GM13976 (cell line): Measurements from ENCODE around the gene C2orf76.

Experiments
- DNase-seq: peaks from one replicate; pipeline ENCODE4 v3.0.0; 2012; ENCODE audit warnings: low spot score
- in situ Hi-C: fragments of 300-500 bp; cut with MboI; formaldehyde crosslinking; loops from one replicate; pipeline ENCODE4 v1.12.0; 2022; ENCODE audit warnings: low sequenced_read_pairs, mixed read lengths, inconsistent platforms; ENCODE audit not compliant: unreplicated experiment
- TF ChIP-seq, protein P1 (sequence below): IDR thresholded peaks from 2 replicates; pipeline ENCODE4 v1.5.1; 2012; ENCODE audit warnings: borderline replicate concordance, mild to moderate bottlenecking; ENCODE audit not compliant: insufficient read depth; ENCODE audit errors: extremely low read depth, missing control alignments, control extremely low read depth

C2orf76 gene

DNA sequence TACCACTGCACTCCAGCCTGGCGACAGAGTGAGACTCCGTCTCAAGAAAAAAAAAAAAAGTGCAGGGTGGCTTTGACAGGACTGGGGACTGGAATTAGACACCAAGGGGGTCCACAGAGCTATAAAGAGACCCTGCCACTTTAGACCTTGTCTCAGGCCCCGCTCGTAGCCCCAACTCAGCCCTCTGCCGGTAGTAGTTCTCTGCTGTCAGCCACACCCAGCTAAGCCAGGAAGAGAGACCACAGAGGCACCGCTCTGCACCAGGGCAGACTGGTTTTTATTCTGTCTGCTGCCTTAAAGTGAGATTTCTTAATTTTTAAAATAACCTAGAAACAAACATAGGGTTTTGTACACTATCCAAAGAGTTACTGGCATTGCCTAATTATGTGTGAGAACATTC is 77.0 kb downstream of the C2orf76 start:
- TF ChIP-seq, protein P1, sequence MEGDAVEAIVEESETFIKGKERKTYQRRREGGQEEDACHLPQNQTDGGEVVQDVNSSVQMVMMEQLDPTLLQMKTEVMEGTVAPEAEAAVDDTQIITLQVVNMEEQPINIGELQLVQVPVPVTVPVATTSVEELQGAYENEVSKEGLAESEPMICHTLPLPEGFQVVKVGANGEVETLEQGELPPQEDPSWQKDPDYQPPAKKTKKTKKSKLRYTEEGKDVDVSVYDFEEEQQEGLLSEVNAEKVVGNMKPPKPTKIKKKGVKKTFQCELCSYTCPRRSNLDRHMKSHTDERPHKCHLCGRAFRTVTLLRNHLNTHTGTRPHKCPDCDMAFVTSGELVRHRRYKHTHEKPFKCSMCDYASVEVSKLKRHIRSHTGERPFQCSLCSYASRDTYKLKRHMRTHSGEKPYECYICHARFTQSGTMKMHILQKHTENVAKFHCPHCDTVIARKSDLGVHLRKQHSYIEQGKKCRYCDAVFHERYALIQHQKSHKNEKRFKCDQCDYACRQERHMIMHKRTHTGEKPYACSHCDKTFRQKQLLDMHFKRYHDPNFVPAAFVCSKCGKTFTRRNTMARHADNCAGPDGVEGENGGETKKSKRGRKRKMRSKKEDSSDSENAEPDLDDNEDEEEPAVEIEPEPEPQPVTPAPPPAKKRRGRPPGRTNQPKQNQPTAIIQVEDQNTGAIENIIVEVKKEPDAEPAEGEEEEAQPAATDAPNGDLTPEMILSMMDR, result no peak
- no peak for DNase-seq
- in situ Hi-C loops, result no loop called here

DNA sequence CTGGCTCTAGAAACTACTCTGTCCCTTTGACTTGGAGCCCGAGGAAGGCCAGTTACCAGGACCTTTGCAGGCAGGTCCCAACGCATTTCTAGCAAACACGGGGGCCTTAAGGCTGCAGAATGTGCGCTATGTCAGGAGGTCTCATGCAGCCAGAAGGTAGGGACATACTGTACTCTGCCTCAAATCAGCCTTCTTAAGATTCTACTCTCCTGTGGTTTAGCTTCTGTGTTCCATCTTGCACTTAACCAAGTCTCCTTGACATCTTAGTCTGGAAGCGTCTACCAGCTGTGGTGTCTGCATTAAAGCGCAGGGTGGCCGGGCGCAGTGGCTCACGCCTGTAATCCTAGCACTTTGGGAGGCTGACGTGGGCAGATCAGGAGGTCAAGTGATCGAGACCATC is 77.5 kb downstream of the C2orf76 start:
- TF ChIP-seq, protein P1, result no peak
- DNase-seq, result no peak
- in situ Hi-C loops, result no loop called here

DNA sequence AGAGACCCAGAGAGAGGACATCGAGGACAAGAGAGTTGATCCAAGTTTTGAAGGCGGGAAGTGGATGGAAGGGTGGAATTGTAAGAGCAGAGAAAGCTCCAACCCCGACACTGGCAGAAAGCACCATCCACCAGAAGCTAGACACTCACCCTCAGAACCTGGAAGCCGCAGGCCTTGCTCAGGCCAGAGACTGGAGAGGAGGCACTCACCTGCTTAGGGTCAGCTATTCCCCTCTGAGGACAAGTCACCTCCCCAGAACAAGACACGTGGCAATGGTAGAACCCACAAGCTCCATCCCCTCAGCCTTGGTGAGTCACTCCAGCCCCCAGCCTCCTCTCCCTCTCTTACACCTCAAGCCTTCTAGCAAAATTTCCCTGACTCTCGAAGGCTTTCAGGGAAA is 78.1 kb downstream of the C2orf76 start:
- in situ Hi-C loops, result no loop called here
- no peak for DNase-seq
- TF ChIP-seq, protein P1, result no peak

DNA sequence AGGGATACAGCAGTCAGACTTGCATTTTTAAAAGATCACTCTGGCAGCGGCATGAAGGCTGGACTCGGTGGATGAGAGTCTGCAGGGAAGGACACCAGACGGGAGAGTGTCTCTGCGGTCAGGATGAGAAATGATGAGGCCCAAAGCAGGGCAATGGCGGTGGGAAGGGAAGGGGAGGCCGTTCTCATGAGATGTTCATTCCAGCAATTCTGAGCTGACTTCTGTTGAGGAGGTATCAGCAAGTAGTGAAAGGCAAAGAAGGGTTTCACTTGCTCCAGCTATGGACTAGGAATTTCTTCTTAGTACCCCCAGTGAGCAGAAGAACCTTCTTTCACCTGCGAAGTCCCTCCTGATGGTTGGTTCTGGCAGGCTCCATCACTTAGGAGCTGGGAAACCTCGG is 80.0 kb downstream of the C2orf76 start:
- in situ Hi-C loops, result no loop called here
- TF ChIP-seq, protein P1, result no peak
- no peak for DNase-seq

DNA sequence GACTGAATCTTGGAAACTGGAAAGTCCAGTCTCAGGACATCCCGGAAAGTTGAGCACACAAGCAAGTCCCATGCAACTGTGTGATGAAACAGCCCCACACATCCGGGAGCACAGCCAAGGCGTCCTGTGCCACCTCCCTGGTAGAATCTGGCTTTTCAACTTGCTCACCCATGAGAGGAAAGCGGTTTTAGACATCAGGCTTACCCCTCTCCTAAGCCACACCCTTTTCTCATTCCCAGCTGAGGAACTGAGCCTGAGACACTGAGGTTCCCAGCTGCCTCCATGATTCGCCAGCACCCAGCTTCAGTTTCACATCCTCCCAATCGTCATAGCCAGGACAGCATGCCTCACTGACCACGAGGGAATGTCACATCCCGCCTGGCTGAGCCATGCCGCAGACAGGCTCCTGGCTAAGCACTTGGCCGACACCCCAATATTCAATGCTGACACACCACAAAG is 82.7 kb downstream of the C2orf76 start:
- DNase-seq, result no peak
- in situ Hi-C loops, result no loop called here

DNA sequence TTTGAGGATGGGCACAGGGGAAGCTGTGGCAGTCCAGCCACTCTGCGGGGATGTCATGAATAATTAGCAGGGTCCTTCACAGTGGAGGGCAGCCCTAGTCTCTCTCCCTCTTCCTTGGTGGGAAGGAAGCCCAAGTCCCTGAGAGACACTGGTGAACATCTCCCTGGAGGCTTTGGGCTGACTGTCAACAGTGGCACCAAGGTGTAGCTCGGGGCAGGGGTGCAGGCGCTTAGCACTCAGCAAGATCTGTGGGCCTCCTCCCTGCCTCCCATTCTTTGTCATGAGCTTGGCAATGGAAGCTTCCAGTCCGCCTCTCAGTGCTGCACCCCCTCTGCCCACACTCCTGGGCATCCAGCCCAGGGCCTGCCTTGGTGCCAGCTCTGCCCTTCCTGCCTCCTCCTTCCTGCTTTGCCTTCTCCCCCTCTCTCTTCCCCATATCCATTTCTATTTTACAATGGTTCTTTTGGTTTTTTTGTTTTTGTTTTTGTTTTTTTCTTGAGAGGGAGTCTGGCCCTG is 83.6 kb downstream of the C2orf76 start:
- in situ Hi-C loops, result no loop called here
- DNase-seq, result no peak
- TF ChIP-seq, protein P1, result no peak

More for the DNA sequence above, 82.7 kb downstream of the C2orf76 start:
- TF ChIP-seq, protein P1, result no peak

DNA sequence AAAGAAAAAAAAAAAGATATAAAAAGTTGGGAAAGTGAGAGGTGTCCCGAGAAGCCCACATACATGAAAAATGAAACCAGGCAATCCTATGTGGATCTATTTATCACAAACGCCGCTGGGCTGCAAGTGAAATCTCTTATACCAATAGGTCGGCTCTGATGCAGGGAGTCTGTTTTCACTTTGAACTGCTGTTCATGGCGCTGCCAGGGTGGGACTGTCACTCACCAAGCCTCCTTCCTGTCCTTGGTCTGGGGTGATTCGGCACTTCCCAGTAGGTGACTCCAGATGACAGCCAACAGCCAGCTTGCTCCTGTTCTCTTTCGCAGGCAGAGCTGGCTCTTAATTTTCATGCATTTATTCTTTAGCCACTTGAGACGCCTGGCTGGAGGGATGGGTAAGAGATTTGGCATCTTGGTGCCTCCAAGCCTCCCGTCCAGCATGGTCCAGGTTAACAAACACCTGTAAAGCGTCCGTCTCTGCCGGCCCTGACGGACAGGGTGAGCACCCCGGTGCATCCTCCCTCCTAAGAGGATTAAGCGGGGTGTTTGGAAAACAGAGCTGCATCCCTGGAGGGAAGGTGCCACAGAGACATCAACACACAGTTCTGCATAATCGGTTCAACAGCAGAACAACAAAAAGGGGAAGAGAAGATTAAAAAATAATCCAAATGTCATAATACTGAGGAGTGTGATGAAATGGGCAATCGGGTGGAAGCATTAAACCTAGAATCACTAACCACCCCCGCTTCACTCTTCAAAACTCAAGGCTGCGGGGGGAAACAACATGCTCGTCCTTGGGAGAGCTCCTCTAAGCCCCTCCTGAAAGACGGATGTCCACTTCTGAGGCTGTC is 84.3 kb downstream of the C2orf76 start:
- TF ChIP-seq, protein P1, result no peak
- DNase-seq, result no peak
- in situ Hi-C loops, result no loop called here
